Superior temporal gyrus (tissue), 1 donor: ENCODE measurements around the gene KDM6B.
A peak's percentile ranks its signal among the peaks of the same experiment; 100 is the strongest.

Source experiments
- DNase-seq: peaks from one replicate; pipeline ENCODE4 v3.0.0-alpha.2; 2016; ENCODE audit errors: extremely low spot score

The KDM6B gene

GRCh38 chr17:7820231-7820630, 13.8 kb upstream of the KDM6B start:
- no peak for DNase-seq

DNA sequence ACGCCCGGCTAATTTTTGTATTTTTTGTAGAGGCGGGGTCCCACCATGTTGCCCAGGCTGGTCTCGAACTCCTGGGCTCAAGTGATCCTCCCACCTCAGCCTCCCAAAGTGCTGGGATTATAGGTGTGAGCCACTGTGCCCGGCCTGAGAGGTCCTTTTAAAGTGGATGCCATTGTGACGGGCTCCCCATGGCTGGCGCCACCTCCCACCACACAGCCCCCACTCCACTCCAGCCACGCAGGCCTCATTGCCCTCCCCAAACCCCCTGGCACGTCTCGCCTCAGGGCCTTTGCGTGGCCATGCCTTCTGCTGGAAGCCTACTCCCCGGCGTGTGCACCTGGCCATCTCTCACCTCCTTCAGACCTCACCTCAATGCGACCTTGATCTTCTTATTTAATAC, 11.9 kb upstream of the KDM6B start:
- DNase-seq = no peak

- no peak for DNase-seq
Measured at GRCh38 chr17:7823581-7824001, 10.4 kb upstream of the KDM6B start.

GRCh38 chr17:7824021-7824924, 9.7 kb upstream of the KDM6B start:
- peak; percentile 9 for DNase-seq

DNA sequence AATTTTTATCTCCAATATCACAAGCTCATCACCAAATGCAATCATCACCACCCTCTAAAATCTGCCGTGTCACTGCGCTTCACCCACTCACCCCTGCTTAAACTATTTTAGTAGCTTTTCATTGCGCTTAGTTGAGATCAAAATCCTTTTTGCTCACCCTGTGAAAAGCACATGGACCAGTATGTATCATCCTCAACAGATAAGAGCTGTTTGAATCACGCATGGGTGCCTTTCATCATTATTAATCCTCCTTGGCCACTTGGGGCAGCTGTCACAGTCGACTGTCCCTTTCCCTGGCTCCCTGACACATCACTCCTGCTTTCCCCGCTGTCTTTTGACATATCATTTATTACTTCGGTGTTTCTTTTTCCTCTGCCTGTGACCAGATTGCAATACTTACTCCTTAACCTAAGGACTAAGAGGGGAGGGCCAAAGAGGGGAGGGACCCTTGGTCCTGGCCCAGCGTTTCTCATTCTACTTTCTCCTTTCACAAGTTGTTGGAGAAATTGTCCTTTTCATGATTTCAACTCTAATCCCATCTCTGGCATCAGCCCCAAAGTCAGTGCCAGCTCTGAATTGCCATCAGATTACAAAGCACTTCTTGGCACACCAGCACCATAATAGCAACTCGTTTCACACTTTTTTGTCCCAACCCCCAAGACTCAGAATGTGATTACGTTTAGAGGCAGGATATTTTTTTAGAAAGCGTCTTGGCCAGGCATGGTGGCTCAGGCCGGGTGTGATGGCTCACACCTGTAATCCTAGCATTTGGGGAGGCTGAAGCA, 8.6 kb upstream of the KDM6B start:
- DNase-seq = peak; percentile 27

DNA sequence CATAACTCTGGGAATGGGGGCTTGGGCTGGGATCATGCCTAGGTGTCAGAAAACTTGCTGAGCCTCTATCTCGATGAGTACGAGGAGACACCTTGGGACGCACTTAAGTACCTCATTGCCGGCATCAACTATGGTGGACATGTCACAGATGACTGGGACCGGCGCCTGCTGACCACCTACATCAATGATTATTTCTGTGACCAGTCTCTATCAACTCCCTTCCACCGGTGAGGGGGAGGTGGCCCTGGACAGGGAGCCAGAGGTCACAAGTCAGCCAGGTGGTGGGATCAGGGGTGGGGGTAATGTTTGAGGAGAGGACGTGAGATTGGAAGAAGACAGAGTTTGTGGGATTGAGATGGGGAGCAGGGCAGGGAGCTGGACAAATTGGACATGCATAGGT, 3.4 kb upstream of the KDM6B start:
- DNase-seq = no peak

DNA sequence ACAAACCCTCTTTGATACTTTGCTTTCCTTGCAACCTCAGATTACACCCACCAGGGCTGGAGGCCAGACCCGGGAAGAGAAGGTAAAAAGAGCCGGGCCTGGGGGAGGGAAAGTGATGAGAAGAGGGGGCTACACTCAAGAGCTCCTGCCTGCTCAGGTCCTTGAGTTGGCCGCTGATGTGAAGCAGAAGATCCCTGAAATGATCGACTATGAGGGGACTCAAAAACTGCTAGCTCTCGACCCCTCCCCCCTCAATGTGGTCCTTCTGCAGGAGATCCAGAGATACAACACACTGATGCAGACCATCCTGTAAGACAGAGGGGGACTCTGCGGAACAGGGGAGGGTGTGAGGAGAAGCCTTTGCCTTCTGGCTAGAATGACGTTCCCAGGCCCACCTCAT, 2.8 kb upstream of the KDM6B start:
- no peak for DNase-seq

DNA sequence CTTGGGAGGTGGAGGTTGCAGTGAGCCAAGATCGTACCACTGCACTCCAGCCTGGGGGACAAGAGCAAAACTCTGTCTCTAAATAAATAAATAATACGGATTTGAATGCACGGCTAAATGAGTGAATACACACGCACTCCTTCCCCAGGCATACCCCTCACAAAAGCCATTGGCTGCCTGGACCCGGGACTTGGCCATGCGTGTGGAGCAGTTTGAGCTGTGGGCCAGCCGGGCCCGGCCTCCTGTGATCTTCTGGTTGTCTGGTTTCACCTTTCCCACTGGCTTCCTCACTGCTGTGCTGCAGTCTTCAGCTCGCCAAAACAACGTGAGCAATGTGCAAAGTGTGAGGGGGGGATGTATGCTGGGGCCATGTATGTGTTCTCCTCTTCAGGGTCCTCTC, 1.6 kb upstream of the KDM6B start:
- no peak for DNase-seq

GRCh38 chr17:7833011-7833794, 814 bp upstream of the KDM6B start:
- no peak for DNase-seq

DNA sequence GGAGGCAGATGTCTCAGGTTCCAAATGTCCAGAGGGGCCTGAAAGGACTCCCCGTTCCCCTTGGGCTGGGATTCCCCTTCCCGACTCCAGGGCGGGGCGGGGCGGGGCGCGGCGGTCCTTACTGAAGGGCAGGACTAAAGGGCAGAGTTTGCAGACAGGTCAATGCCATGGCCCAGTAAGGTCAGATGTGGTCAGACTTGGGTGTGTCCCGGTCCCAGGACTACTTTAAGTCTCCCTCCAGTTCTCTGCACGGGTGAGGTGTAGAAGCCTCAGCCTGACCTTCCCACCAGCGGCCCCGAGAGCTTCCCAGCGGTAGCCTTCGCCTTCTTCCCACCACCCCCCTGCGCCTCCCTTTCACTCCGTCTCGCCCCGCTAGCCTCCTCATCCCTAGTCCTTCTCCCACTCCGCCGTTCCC, 532 bp downstream of the KDM6B start:
- DNase-seq = peak; percentile 36

DNA sequence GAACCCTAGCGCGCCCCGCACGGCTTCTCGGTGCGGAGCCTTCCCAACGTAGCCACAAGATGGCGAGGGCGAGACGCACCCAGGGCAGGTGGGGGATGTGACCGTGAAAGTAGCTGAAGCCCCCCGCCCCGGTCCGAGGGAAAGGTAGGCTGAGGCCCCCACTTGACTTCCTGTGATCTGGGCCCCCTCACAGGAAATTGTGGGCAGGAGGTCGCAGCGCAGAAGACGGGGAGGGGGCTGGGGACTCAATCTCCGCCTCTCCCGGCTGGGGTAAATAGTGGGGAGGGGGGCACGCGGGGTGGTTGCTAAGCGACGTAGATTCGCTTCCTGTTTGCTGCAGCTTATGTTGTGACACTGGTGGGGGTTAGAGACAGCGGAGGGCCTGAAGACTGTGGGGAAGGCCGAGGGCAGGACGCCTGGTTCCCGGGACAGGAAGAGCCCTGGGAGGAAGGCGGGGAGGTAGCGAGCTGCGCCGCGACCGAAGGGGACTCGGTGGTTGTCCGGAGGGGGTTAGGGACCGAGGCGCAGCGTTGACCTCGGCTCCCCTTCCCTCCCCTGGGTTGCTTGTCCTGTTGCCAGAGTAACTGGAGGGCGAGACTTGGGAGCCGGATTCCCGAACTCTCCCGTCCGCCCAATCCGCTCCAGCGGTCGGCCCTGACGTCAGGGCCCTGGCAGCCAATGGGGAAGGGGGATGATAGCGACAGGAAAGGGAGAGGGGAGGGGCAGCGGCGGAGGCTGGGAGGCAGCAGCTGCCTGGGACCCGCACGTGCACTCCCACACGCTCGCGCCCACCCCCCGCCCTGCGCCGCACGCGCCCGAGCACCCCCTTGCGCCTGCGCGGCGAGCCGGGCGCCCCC, 1.2 kb downstream of the KDM6B start:
- DNase-seq = peak; percentile 96

GRCh38 chr17:7835814-7836595, 2.0 kb downstream of the KDM6B start:
- DNase-seq = peak; percentile 70

DNA sequence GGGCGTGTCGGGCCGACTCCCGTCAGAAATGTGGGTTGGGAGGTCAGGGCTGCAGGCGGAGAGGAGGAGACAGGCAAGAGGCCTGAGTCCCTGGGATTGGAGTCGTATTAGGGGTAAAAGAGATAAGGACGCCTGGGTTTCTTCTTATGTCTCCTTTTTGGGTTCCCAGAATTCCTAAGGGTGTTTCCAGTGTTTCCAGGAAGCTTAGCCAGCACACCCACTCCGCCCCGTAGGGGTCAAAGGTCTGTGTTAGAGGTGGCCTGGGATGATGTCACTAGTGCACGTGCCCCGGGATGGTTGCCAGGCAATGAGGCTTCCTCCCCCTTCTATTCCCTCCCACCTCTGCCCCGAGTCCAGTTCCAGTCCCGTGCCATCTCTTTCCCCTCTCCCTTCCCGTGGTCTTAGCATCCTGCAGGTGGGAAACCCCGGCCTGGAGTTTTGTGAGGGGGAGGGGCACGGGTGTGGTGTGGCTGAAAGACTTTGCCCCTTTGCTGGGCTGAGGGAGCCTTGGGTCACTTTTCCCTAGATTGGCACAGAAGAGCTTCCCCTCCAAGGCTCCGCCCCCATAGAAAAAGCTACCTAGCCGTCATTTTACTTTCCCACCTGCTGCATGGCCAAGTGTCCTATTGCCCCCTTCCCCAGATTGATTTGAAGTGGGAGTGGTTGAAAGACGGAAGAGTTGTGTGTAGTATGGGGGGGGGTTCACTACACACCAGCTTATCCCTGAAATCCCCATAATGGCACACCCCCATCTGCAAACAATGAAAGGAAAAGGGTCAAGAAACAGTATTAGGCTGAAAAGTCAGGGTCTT, 2.8 kb downstream of the KDM6B start:
- peak; percentile 56 for DNase-seq

GRCh38 chr17:7837408-7838088, 3.5 kb downstream of the KDM6B start:
- DNase-seq = peak; percentile 27

GRCh38 chr17:7838090-7839075, 4.4 kb downstream of the KDM6B start:
- no peak for DNase-seq

DNA sequence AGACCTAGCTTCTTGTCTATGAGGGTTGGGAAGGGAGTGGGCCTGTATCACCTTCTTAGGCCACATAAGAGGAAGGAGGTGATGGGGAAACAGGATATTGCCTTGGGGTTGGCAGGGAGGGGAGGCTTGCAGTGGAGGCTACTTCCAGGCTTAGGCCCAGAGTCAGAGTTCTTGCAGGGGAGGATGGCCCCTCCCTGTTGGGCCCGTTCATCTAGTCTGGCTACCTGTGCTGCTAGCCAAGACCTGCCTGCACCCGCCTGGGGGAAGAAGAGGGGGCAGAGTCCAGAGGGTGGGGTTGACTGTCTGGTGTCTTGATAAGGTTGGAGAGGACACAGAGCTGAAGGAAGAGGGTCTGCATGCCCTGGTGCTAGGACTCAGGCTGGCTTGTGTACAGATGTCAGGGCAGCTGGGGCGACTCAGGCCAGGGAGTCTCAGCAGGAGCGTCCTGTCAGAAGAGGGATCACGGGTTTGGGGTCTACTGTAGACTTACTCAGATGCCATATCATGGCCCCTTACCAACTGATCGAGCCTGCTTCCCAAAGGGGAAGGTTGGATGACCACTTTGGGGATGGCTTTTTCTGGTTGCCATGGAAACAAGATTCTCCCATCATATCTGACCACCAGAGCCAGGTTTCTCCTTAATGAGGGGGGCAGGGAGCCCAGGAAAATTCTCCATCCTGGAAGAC, 5.3 kb downstream of the KDM6B start:
- DNase-seq = no peak

DNA sequence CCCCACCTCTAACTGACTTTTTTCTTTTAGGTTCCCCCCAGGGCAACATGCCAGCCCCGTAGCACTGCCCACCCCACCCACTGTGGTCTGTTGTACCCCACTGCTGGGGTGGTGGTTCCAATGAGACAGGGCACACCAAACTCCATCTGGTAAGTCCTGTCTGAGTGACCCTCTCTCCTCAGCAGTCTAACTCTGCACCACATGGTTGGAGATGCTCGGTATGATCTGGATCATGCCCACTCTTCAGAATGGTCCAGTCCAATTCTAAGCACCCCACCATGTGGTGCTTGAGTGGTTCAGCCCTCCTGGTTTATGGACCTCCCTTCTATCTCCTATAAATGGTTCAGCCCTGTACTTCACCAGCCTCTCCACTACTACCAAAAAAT, 5.9 kb downstream of the KDM6B start:
- DNase-seq = no peak
